WERI-Rb-1 (cell line): Measurements from ENCODE around the gene TOM1L2.
"Not testable (repeated sequence)": the region's sequence is repeated elsewhere in the genome, so short reads cannot be mapped to it uniquely, and the experiment has no call there.

Experiments
- DNase-seq: peaks from one replicate; pipeline ENCODE4 v3.0.0-alpha.2; 2020
- H3K27ac ChIP-seq: fragments of 250-450 bp; sonication (Bioruptor Pico); 2 replicates; pipeline ENCODE4 v1.5.1; 2020; ENCODE audit warnings: mild to moderate bottlenecking, moderate library complexity
- H3K27me3 ChIP-seq: fragments of 250-450 bp; sonication (Bioruptor Pico); 2 replicates; pipeline ENCODE4 v1.5.1; 2021; ENCODE audit warnings: mild to moderate bottlenecking, low read depth, moderate library complexity; ENCODE audit not compliant: insufficient read depth, severe bottlenecking
- H3K36me3 ChIP-seq: fragments of 250-450 bp; sonication (Bioruptor Pico); 2 replicates; pipeline ENCODE4 v1.5.1; 2020; ENCODE audit warnings: mild to moderate bottlenecking, moderate library complexity
- H3K4me3 ChIP-seq: 2 replicates; pipeline ENCODE4 v1.5.1; 2011; ENCODE audit warnings: low read depth, mild to moderate bottlenecking, control low read depth, low read length
- H3K9me3 ChIP-seq: fragments of 250-450 bp; sonication (Bioruptor Pico); 2 replicates; pipeline ENCODE4 v1.5.1; 2021; ENCODE audit warnings: mild to moderate bottlenecking, moderate library complexity; ENCODE audit not compliant: severe bottlenecking
- TF ChIP-seq, protein P1 (sequence below): IDR thresholded peaks from 2 replicates; pipeline ENCODE4 v1.5.1; 2011; ENCODE audit warnings: low read depth, mild to moderate bottlenecking, control low read depth, inconsistent platforms, low read length

The TOM1L2 gene

DNA sequence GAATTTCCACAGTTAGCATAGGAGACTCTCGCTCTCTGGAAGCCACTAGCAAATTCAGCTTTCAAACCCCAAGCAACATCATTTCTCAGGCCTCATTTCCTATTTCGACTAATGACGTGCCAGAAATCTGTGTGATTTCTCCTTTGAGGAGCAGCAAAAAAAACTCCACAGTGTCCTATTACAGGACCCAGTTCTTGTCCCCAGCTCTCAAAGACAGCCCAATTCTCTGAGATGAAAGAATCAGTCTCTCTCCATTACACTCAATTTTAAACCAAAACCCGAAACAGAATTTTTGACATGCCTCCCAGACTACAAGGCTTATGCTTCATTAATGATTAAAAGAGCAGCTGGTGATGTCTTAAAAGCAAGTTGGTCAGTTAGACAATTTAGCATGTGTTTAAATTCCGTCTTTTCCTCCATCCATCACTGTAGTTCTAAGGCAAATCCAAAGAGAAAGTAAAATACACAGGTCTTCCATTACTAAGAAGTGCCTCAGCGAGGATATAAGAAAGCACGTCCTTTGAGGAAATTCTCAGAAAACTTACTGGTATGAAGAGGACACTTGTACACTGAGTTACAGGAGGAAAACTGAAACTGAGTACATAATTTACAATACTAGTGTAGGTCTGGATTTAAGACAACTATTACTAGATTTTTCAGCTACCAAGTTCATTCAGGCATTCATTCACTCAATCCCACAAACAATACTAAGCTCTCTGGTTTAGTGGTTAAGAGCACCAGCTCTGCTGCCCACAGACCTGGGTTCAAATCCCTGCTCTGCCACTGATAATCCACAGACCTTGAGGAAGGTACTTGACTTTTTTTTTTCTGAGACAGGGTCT is 12.5 kb downstream of the TOM1L2 start:
- no peak for DNase-seq
- Histone ChIP-seq H3K36me3 (peaks cover 4% of the 10 kb centered on the region; the same call in 1 of the 2 replicates), H3K4me3 (no peak overlapping the region), H3K9me3 (peaks cover 3% of the 10 kb centered on the region), H3K27me3 (no peaks in the 10 kb centered on the region), H3K27ac (no peak overlapping the region)
- TF ChIP-seq, protein P1, sequence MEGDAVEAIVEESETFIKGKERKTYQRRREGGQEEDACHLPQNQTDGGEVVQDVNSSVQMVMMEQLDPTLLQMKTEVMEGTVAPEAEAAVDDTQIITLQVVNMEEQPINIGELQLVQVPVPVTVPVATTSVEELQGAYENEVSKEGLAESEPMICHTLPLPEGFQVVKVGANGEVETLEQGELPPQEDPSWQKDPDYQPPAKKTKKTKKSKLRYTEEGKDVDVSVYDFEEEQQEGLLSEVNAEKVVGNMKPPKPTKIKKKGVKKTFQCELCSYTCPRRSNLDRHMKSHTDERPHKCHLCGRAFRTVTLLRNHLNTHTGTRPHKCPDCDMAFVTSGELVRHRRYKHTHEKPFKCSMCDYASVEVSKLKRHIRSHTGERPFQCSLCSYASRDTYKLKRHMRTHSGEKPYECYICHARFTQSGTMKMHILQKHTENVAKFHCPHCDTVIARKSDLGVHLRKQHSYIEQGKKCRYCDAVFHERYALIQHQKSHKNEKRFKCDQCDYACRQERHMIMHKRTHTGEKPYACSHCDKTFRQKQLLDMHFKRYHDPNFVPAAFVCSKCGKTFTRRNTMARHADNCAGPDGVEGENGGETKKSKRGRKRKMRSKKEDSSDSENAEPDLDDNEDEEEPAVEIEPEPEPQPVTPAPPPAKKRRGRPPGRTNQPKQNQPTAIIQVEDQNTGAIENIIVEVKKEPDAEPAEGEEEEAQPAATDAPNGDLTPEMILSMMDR, result no peak

DNA sequence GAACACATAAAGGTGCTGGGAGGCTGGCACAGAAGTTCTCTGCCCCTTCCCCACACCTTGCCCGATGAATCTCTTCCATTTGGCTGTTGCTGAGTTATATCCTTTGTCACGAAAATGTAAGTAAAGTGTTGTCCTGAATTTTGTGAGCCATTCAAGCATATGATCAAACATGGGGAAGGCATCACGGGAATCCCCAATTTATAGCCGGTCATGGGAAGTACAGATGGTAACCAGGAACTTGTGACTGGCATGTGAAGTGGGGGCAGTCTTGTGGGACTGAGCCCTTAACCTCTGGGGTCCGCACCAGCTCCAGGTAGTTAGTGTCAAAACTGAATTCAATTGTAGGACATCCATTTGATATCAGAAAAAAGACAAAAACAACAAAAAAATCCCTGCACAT is 13.2 kb downstream of the TOM1L2 start:
- Histone ChIP-seq H3K27me3 (no peaks in the 10 kb centered on the region), H3K4me3 (no peak overlapping the region), H3K36me3 (peaks cover 4% of the 10 kb centered on the region; the same call in 1 of the 2 replicates), H3K27ac (no peak overlapping the region), H3K9me3 (peaks cover 3% of the 10 kb centered on the region)
- DNase-seq, result no peak
- TF ChIP-seq, protein P1, result no peak

DNA sequence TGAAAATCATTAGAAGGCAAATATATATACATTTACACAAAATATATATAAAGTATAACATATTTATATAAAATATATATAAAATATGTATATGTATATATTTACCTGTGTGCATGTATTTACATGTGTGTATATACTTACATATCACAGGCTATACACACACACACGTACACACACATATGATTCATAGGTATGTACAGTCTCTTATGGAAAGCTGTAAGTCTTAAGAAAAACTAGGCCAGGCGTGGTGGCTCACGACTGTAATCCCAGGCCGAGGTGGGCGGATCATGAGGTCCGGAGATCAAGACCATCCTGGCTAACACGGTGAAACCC is 14.7 kb downstream of the TOM1L2 start:
- TF ChIP-seq, protein P1, result no peak
- peaks cover 3% of the 10 kb centered on the region for H3K9me3 ChIP-seq
- no peak for DNase-seq
- H3K36me3 ChIP-seq, result peaks cover 4% of the 10 kb centered on the region; the same call in 1 of the 2 replicates
- H3K4me3 ChIP-seq, result no peak overlapping the region
- H3K27me3 ChIP-seq, result no peaks in the 10 kb centered on the region
- H3K27ac ChIP-seq, result no peak overlapping the region

DNA sequence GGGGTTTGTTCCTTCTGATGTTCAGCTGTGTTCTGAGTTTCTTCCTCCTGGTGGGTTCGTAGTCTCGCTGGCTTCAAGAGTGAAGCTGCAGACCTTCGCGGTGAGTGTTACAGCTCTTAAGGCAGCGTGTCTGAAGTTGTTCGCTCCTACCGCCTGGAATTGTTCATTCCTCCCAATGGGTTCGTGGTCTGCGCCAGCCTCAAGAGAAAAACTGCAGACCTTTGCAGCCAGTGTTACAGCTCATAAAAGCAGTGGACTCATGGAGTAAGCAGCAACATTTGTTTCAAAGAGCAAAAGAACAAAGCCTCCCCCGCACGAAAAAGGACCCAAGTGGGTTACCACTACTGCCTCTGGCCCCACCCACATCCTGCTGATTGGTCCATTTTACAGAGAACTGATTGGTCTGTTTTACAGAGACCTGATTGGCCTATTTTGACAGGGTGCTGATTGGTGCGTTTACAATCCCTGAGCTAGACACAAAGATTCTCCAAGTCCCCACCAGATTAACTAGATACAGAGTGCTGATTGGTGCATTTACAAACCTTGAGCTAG is 16.3 kb downstream of the TOM1L2 start:
- not testable (repeated sequence) for H3K27me3 ChIP-seq, H3K36me3 ChIP-seq, DNase-seq, H3K4me3 ChIP-seq, H3K9me3 ChIP-seq, H3K27ac ChIP-seq

DNA sequence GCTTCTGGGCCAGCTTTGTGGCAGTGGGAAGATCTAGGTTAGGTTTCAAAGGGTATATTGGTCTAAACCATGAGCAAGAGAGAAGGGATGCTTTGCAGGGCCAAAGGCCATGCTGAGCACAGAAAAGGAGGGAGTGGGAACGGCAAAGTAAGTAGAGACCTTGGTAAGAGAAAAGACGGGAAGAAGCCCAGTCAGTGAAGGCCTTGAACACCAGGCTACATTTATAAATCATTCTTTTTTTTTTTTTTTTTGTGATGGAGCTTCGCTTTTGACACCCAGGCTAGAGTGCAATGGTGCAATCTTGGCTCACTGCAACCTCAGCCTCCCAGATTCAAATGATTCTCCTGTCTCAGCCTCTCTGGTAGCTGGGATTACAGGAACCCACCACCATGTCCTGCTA is 18.1 kb downstream of the TOM1L2 start:
- no peak for DNase-seq
- no peak overlapping the region for H3K4me3 ChIP-seq
- H3K27me3 ChIP-seq, result no peaks in the 10 kb centered on the region
- TF ChIP-seq, protein P1, result no peak
- no peak overlapping the region for H3K27ac ChIP-seq
- peaks cover 4% of the 10 kb centered on the region; the same call in 1 of the 2 replicates for H3K36me3 ChIP-seq
- H3K9me3 ChIP-seq, result peaks cover 3% of the 10 kb centered on the region

DNA sequence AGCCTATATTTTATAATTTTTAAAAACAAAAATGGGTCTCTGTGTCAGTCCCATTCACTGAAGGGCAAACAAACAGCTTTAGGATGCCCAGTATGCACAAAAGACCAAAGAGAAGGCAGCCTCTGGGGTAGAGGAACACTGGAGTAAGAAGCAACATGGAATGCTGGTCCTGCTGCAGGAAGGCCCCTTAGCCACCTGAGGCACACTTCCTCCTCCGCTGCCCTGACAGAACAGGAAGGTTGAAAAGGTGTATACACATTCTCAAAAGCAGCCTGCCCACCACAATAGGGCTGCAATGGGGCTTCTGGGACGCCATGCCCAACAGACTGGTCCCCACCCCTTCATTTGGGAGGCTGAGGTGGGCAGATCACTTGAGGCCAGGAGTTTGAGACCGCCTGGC is 19.5 kb downstream of the TOM1L2 start:
- Histone ChIP-seq H3K27ac (no peak overlapping the region), H3K36me3 (peaks cover 4% of the 10 kb centered on the region; the same call in 1 of the 2 replicates), H3K27me3 (no peaks in the 10 kb centered on the region), H3K9me3 (peaks cover 3% of the 10 kb centered on the region), H3K4me3 (no peak overlapping the region)
- no peak for DNase-seq
- TF ChIP-seq, protein P1, result peak; percentile 39
